ENCODE results near the gene H2BK1. TPM values are rescaled to one million over a fixed set of nuclear protein-coding genes. Genes with fewer than 3 reads are reported as not detected.

The H2BK1 gene
- total RNA-seq, 2 experiments from 2014 or later, result not detected

DNA sequence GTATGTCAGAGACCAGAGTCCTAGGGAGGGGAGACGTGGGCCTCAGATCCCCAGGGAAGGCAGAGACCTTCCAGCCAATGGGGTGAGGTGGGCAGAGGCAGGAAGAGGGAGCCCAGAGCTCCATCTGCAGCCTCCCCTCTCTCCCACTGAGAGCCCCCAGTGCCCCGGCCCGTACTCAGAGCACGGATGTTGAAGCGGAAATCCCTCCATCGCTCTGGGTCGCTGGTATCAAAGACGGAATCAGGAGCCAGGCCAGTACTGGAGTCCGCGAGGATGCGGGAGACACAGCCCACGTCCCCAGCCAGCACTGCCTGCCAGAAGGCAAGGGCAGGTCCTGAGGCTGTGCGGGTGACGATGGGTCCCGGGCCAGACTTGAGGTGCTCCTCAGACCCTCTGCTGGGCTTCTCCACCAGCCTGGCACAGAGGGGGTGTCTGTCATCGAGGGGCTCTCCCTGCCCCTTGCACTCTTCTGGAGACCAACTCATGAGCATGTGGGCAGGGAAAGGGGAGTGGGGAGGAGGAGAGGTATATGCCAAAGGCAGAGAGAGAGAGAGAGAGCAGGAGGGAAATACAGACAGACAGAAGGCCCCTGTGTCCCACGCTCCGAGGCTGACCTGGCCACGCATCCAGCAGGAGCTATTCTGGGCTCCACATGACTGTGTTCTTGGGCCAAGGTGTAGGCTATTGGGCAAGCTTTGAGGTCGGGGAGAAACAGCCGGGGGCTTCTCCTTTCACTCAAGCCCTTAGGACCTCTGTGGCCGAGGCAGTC, 23.5 kb downstream of the H2BK1 start, which contains the start of gene ASB10:
ASB10 (minus strand) TSS at position 611 of the 769 bp plus-strand sequence; CDS start at position 491, 120 bp downstream.
- Histone ChIP-seq H3K27me3 (ENCODE audit: control insufficient read depth in 1 of 2, insufficient read depth in 2 of 2, low read length in 2 of 2) (no peaks in the 10 kb centered on the region), H3K27ac (ENCODE audit: low read depth in 1 of 2, low read length in 2 of 2) (no peak within 1 kb of the TSS), H3K9me3 (ENCODE audit: control insufficient read depth in 1 of 2, insufficient read depth in 1 of 2, low read length in 2 of 2) (no peaks in the 10 kb centered on the region), H3K4me3 (ENCODE audit: low read length) (no peak within 1 kb of the TSS), H3K4me1 (ENCODE audit: insufficient read depth, low read length) (no peaks in the 10 kb centered on the region), H3K36me3 (ENCODE audit: insufficient read depth, low read length) (no peaks in the 10 kb centered on the region)
- POLR2A ChIA-PET, result no interaction called here
- Mint-ChIP-seq H3K4me1 (ENCODE audit: low read depth) (no peaks in the 10 kb centered on the region), H3K4me3 (no peak within 1 kb of the TSS), H3K9me3 (no peaks in the 10 kb centered on the region), H3K36me3 (ENCODE audit: low read depth) (no peaks in the 10 kb centered on the region), H3K27me3 (no peaks in the 10 kb centered on the region), H3K27ac (no peak within 1 kb of the TSS)
- intact Hi-C loops (cut with DNase I, micrococcal nuclease), result no loop called here
- DNase-seq (no peak), ATAC-seq (ENCODE audit: poor library complexity) (no peak)
- TF ChIP-seq, protein P1, sequence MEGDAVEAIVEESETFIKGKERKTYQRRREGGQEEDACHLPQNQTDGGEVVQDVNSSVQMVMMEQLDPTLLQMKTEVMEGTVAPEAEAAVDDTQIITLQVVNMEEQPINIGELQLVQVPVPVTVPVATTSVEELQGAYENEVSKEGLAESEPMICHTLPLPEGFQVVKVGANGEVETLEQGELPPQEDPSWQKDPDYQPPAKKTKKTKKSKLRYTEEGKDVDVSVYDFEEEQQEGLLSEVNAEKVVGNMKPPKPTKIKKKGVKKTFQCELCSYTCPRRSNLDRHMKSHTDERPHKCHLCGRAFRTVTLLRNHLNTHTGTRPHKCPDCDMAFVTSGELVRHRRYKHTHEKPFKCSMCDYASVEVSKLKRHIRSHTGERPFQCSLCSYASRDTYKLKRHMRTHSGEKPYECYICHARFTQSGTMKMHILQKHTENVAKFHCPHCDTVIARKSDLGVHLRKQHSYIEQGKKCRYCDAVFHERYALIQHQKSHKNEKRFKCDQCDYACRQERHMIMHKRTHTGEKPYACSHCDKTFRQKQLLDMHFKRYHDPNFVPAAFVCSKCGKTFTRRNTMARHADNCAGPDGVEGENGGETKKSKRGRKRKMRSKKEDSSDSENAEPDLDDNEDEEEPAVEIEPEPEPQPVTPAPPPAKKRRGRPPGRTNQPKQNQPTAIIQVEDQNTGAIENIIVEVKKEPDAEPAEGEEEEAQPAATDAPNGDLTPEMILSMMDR (IDR thresholded peaks at IDR 0.05), result no peak
- CTCF ChIA-PET, result no interaction called here

GRCh38 chr7:151185762-151186639, 24.3 kb downstream of the H2BK1 start:
- Histone ChIP-seq H3K27ac (ENCODE audit: low read depth in 1 of 2, low read length in 2 of 2) (no peak overlapping the region), H3K27me3 (ENCODE audit: control insufficient read depth in 1 of 2, insufficient read depth in 2 of 2, low read length in 2 of 2) (no peaks in the 10 kb centered on the region), H3K4me1 (ENCODE audit: insufficient read depth, low read length) (no peaks in the 10 kb centered on the region), H3K4me3 (ENCODE audit: low read length) (no peak overlapping the region), H3K9me3 (ENCODE audit: control insufficient read depth in 1 of 2, insufficient read depth in 1 of 2, low read length in 2 of 2) (no peaks in the 10 kb centered on the region), H3K36me3 (ENCODE audit: insufficient read depth, low read length) (no peaks in the 10 kb centered on the region)
- no peaks in the 10 kb centered on the region for H3K27me3 Mint-ChIP-seq
- H3K4me3 Mint-ChIP-seq, result no peak overlapping the region
- ATAC-seq (ENCODE audit: poor library complexity) (no peak), DNase-seq (no peak)
- CTCF ChIA-PET, result no interaction called here
- H3K9me3 Mint-ChIP-seq, result no peaks in the 10 kb centered on the region
- TF ChIP-seq, protein P1 (IDR thresholded peaks at IDR 0.05), result no peak
- no peaks in the 10 kb centered on the region for H3K4me1 Mint-ChIP-seq (ENCODE audit: low read depth)
- POLR2A ChIA-PET, result no interaction called here
- H3K36me3 Mint-ChIP-seq (ENCODE audit: low read depth), result no peaks in the 10 kb centered on the region
- H3K27ac Mint-ChIP-seq, result no peak overlapping the region
- intact Hi-C loops (cut with DNase I, micrococcal nuclease), result no loop called here

DNA sequence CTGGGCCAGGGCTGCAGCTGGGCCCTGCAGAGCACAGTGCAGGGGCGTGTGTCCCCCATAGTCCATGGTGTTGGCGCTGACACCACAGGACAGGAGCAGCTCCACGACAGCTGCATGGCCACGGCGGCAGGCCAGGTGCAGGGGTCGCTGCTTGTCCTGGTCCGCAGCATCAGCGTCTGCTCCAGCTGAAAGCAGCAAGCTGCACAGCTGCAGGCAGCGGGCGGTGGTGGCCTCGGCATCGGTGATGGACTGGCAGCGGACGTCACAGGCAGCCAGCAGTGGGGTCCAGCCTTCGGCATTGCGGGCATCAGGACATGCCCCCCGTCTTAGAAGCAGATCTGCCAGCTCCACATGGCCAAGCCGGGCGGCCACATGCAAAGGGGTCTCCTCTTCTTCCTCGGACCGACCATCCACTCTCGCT, 29.3 kb downstream of the H2BK1 start:
- no peaks in the 10 kb centered on the region for H3K4me1 Mint-ChIP-seq (ENCODE audit: low read depth)
- intact Hi-C loops (cut with DNase I, micrococcal nuclease), result no loop called here
- ATAC-seq (ENCODE audit: poor library complexity) (no peak), DNase-seq (peak in 1 of 14 experiments; percentile 17)
- H3K4me1 ChIP-seq (ENCODE audit: insufficient read depth, low read length), result no peaks in the 10 kb centered on the region
- H3K9me3 ChIP-seq (ENCODE audit: control insufficient read depth in 1 of 2, insufficient read depth in 1 of 2, low read length in 2 of 2), result peaks cover 0 to 1% of the 10 kb centered on the region in 2 experiments
- no peak overlapping the region for H3K27ac Mint-ChIP-seq
- no peak overlapping the region for H3K27ac ChIP-seq (ENCODE audit: low read depth in 1 of 2, low read length in 2 of 2)
- H3K27me3 Mint-ChIP-seq, result peaks cover 12% of the 10 kb centered on the region
- POLR2A ChIA-PET, result no interaction called here
- no peaks in the 10 kb centered on the region for H3K9me3 Mint-ChIP-seq
- TF ChIP-seq, protein P1 (IDR thresholded peaks at IDR 0.05), result no peak
- no peak overlapping the region for H3K4me3 ChIP-seq (ENCODE audit: low read length)
- H3K36me3 Mint-ChIP-seq (ENCODE audit: low read depth), result no peaks in the 10 kb centered on the region
- H3K27me3 ChIP-seq (ENCODE audit: control insufficient read depth in 1 of 2, insufficient read depth in 2 of 2, low read length in 2 of 2), result no peaks in the 10 kb centered on the region
- no peaks in the 10 kb centered on the region for H3K36me3 ChIP-seq (ENCODE audit: insufficient read depth, low read length)
- no peak overlapping the region for H3K4me3 Mint-ChIP-seq
- CTCF ChIA-PET, result no interaction called here

Data from CD4-positive, alpha-beta T cell (primary cell).